Activated CD4-positive, alpha-beta T cell treated with anti-CD3 and anti-CD28 coated beads, Interleukin-2, amount 10 ng/mL, durations not matched to agents 7 days and 5 days (primary cell): Measurements from ENCODE around the gene SLK. TPM values are rescaled to one million over a fixed set of nuclear protein-coding genes. Genes with fewer than 3 reads are reported as not detected.
A peak's percentile ranks its signal among the peaks of the same experiment; 100 is the strongest.

Experiments used
- CTCF ChIA-PET: fragments of 350-600 bp; sonication (Branson Sonifier 250); formaldehyde crosslinking; loops from one replicate; lab custom pipeline; 2021; ENCODE audit warnings: antibody characterized with exemption; lab: Charles Lee
- POLR2A ChIA-PET: fragments of 350-600 bp; sonication (Branson Sonifier 250); formaldehyde crosslinking; loops from one replicate; lab custom pipeline; 2021; ENCODE audit warnings: antibody characterized with exemption; lab: Charles Lee
- DNase-seq: peaks from one replicate; pipeline ENCODE4 v3.0.0-alpha.2; 2020
- H3K27ac Mint-ChIP-seq: one replicate; pipeline ENCODE4 v1.8.0; 2021; ENCODE audit warnings: mild to moderate bottlenecking, moderate library complexity, mixed read lengths
- H3K27me3 Mint-ChIP-seq: one replicate; pipeline ENCODE4 v1.8.0; 2021; ENCODE audit warnings: mixed read lengths
- H3K36me3 Mint-ChIP-seq: one replicate; pipeline ENCODE4 v1.8.0; 2021; ENCODE audit warnings: low read depth, mixed read lengths
- H3K4me1 Mint-ChIP-seq: one replicate; pipeline ENCODE4 v1.8.0; 2021; ENCODE audit warnings: mixed read lengths
- H3K4me3 Mint-ChIP-seq: one replicate; pipeline ENCODE4 v1.8.0; 2021; ENCODE audit warnings: mild to moderate bottlenecking, moderate library complexity, mixed read lengths
- H3K9me3 Mint-ChIP-seq: one replicate; pipeline ENCODE4 v1.8.0; 2021; ENCODE audit warnings: mixed read lengths
- total RNA-seq, 2 experiments: library from RNA; stranded (reverse); gene quantifications; one replicate each; pipeline ENCODE4 v1.2.3, GENCODE V29; 2021

SLK gene
- total RNA-seq, 2 experiments from 2014 or later, result 31.5 to 32.4 TPM

DNA sequence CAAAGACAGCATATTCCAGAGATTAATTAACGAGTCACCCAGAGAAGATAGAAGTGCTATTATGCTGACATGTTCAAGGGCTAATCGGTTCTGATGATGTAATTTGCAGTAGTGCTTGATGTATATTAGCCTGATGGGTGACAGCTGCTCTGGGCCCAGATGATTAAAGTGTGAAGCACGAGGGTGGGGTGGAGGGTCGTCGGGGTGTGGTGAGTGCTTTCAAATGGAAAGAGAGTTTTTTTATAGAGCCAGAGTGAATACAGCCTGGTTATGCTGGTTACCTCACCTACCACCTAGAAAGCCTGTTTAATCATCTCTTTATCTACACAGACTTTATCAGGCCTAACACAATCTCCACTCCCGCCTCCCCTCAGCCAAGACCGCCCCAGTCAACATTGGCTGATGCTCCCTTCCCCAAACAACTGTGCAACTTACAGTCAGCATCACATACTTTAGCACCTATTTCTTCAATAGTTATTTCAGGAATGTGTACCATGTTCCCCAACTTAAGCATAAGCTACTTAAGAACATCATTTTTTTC, 37.5 kb upstream of the SLK start:
- H3K27me3 Mint-ChIP-seq, result peaks cover 2% of the 10 kb centered on the region
- DNase-seq, result no peak
- H3K36me3 Mint-ChIP-seq, result no peaks in the 10 kb centered on the region
- H3K4me3 Mint-ChIP-seq, result no peak overlapping the region
- no peaks in the 10 kb centered on the region for H3K9me3 Mint-ChIP-seq
- CTCF ChIA-PET, result interaction anchor here (1.2 to 1.5 kb wide), 2 partner anchors 10 to 13 kb away, joined by 3 to 5 read pairs; no protein-coding TSS in a partner anchor
- H3K4me1 Mint-ChIP-seq, result no peaks in the 10 kb centered on the region
- no peak overlapping the region for H3K27ac Mint-ChIP-seq
- POLR2A ChIA-PET, result no interaction called here

DNA sequence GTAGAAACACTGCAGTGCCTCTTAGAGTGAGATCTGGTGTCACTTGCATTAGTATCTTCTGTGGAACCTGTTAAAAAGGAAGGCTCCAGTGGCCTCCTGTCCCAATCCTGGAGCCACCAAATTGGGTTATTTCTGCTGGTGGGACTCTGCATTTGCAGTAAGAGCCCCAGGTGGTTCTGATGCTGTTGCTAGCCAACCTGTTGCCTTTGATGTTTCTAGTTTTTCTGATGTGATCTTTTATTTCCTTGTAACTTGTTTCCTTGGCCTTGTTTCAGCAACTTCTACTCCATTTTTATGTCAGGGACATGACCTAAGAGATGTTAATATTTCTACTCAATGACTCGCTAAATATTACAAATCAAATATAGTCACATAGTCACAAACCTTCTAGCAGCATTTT, 36.5 kb upstream of the SLK start:
- no peak overlapping the region for H3K27ac Mint-ChIP-seq
- H3K36me3 Mint-ChIP-seq, result no peaks in the 10 kb centered on the region
- ChIA-PET POLR2A (no interaction called here), CTCF (no interaction called here)
- no peak for DNase-seq
- no peaks in the 10 kb centered on the region for H3K9me3 Mint-ChIP-seq
- no peak overlapping the region for H3K4me3 Mint-ChIP-seq
- H3K4me1 Mint-ChIP-seq, result no peaks in the 10 kb centered on the region
- H3K27me3 Mint-ChIP-seq, result peaks cover 2% of the 10 kb centered on the region

DNA sequence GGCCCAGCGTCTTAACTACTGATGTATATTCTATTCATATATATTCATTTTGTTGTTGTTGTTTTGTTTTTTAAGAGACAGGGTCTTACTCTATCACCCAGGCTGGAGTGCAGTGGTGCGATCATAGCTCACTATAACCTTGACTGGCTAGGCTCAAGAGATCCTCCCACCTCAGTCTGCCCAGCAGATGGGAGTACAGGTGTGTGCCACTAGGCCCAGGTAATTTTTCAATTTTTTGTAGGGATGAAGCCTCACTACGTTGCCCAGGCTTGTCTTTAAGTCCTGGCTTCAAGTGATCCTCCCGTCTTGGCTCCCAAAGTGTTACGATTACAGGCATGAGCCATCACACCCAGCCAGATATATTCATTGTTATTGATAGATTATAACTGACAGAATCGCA, 36.1 kb upstream of the SLK start:
- Mint-ChIP-seq H3K4me3 (no peak overlapping the region), H3K9me3 (no peaks in the 10 kb centered on the region), H3K4me1 (no peaks in the 10 kb centered on the region), H3K27ac (no peak overlapping the region), H3K27me3 (peaks cover 2% of the 10 kb centered on the region), H3K36me3 (no peaks in the 10 kb centered on the region)
- ChIA-PET POLR2A (no interaction called here), CTCF (no interaction called here)
- no peak for DNase-seq

DNA sequence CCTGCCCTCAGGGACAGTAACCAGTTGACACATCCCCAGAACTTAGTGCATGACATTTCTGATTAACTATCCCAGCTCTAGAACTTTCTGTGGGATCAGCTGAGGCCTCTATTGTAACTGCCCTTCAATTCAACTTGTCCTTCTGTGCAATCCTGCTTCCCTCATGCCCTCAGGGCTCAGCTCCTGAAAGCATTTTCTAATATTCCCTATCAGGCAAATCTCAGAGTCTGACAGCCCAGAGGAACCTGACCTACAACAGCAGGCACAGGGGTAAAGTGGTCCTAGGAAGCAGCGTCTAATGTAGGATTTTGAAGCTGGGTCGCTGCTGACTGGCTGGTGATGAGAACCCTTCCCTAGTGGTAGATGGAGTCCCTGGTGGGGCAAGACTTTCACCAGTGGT, 35.3 kb upstream of the SLK start:
- Mint-ChIP-seq H3K9me3 (no peaks in the 10 kb centered on the region), H3K4me3 (no peak overlapping the region), H3K36me3 (no peaks in the 10 kb centered on the region), H3K4me1 (no peaks in the 10 kb centered on the region), H3K27ac (no peak overlapping the region), H3K27me3 (peaks cover 2% of the 10 kb centered on the region)
- POLR2A ChIA-PET, result no interaction called here
- DNase-seq, result no peak
- CTCF ChIA-PET, result interaction anchor here (0.5 to 1.4 kb wide), 3 partner anchors 10 to 429 kb away, joined by 3 to 5 read pairs (median 3); no protein-coding TSS in a partner anchor

DNA sequence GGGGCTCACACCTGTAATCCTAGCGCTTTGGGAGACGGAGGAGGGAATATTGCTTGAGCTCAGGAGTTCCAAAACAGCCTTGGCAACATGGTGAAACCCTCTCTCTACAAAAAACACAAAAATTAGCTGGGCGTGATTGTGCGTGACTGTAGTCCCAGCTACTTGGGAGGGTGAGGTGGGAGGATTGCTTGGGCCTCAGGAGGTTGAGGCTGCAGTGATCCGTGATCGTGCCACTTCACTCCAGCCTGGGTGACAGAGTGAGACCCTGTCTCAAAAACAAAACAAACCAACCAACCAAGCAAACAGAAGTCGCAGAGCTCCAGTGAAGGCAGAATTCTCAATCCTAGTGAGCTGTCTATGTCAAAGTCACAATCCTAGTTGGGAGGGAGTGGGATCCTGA, 34.7 kb upstream of the SLK start:
- ChIA-PET POLR2A (no interaction called here), CTCF (interaction anchor here (1.0 to 1.5 kb wide), 4 partner anchors 10 to 360 kb away, joined by 3 to 5 read pairs (median 4); no protein-coding TSS in a partner anchor)
- H3K36me3 Mint-ChIP-seq, result no peaks in the 10 kb centered on the region
- no peak overlapping the region for H3K27ac Mint-ChIP-seq
- H3K27me3 Mint-ChIP-seq, result peaks cover 2% of the 10 kb centered on the region
- no peak overlapping the region for H3K4me3 Mint-ChIP-seq
- no peaks in the 10 kb centered on the region for H3K9me3 Mint-ChIP-seq
- H3K4me1 Mint-ChIP-seq, result no peaks in the 10 kb centered on the region
- no peak for DNase-seq

DNA sequence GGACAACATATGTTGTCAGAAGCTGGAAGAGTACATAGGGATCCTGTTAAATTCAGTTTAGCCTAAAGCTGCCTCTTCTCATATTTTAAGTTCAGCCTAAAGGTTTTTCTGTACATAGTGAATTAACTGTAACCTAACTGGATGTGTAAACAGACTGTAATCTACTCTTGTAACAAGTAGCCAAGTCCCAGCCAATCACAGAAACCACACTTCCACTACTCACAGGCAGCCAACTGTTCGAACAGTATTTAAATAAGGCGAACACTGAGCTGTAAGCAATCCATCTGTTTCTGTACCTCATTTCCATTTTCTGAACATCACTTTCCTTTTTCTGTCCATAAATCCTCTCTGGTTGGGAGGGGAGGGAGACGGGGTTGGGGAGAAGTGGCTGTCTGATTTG, 34.0 kb upstream of the SLK start:
- Mint-ChIP-seq H3K4me1 (no peaks in the 10 kb centered on the region), H3K36me3 (no peaks in the 10 kb centered on the region), H3K27ac (no peak overlapping the region), H3K4me3 (no peak overlapping the region), H3K9me3 (no peaks in the 10 kb centered on the region), H3K27me3 (peaks cover 2% of the 10 kb centered on the region)
- ChIA-PET CTCF (interaction anchor here (1.0 to 1.5 kb wide), 2 partner anchors 14 to 359 kb away, joined by 3 to 4 read pairs; no protein-coding TSS in a partner anchor), POLR2A (no interaction called here)
- no peak for DNase-seq

DNA sequence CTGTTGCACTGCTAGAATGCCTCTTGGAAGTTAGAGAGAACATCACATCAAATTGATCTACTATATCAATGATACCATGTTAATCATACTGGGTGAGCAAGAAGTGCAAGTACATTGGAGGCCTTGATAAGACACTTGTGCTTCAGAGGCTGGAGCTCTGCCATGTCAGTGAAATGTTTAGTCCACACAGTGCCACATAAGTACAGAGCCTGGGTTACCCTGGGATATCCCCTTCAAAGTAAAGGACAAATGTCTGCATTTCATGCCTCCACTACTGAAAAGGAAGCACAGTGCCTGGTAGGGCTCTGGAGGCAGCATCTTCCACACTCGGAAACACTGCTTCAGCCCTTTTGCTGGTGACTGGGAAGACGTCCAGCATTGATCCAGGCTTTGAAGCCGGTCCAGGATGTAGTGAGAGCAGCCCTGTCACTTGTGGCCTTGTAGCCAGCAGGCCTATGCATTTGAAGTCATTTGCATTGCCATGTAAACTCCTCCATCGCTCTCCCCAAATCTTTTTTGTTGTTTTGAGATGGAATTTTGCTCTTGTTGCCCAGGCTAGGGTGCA, 33.3 kb upstream of the SLK start:
- DNase-seq, result no peak
- no peaks in the 10 kb centered on the region for H3K36me3 Mint-ChIP-seq
- CTCF ChIA-PET, result interaction anchor here (1.5 kb wide), 1 partner anchor 13 kb away, joined by 3 read pairs; no protein-coding TSS in a partner anchor
- no peaks in the 10 kb centered on the region for H3K4me1 Mint-ChIP-seq
- POLR2A ChIA-PET, result no interaction called here
- H3K27me3 Mint-ChIP-seq, result peaks cover 2% of the 10 kb centered on the region
- H3K4me3 Mint-ChIP-seq, result no peak overlapping the region
- H3K27ac Mint-ChIP-seq, result no peak overlapping the region
- H3K9me3 Mint-ChIP-seq, result no peaks in the 10 kb centered on the region

DNA sequence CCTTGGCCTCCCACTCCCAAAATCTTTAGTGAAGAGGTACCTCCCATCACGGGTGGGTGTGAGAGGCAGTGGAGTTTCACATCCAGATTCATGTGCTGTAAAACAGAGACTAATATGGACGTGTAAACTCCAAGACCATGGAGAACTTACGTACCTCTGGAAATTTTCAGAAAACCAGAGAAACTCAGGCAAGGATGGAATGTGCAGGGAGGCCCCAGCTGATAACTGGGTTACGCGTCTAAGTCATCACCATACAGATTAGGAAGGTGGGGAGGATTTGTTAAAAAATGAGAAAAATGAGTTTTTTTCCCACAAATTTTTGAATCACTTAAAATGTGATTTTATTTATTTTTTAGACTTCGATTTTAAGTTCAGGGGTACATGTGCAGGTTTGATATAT, 32.6 kb upstream of the SLK start:
- Mint-ChIP-seq H3K9me3 (no peaks in the 10 kb centered on the region), H3K27ac (no peak overlapping the region), H3K4me3 (no peak overlapping the region), H3K36me3 (no peaks in the 10 kb centered on the region), H3K4me1 (no peaks in the 10 kb centered on the region), H3K27me3 (peaks cover 2% of the 10 kb centered on the region)
- DNase-seq, result no peak
- ChIA-PET CTCF (interaction anchor here (1.4 kb wide), 1 partner anchor 9 kb away, joined by 4 read pairs; no protein-coding TSS in a partner anchor), POLR2A (no interaction called here)

DNA sequence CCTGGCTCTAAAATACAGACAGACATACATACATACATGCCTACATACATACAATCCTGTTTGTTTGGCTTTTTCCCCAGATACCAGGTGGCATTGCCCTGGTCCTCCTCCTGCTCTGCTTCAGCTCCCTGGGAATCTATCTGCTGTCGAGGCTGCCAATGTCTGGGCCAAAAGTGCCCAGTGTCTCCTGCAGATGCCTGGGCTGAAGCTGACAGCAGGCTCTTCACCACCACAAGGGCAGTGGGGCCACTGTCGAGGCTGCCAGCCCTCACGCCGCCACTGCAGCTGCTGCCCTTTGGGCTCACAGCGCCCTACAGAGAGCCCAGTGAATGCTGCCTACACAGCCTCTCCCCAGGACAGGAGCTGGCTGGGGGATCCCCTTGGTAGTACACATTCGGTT, 30.9 kb upstream of the SLK start:
- DNase-seq, result no peak
- POLR2A ChIA-PET, result no interaction called here
- Mint-ChIP-seq H3K4me3 (no peak overlapping the region), H3K27ac (no peak overlapping the region), H3K9me3 (no peaks in the 10 kb centered on the region), H3K27me3 (peaks cover 2% of the 10 kb centered on the region), H3K36me3 (no peaks in the 10 kb centered on the region), H3K4me1 (no peaks in the 10 kb centered on the region)
- CTCF ChIA-PET, result interaction anchor here (0.8 to 1.0 kb wide), 2 partner anchors 17 to 88 kb away, joined by 3 read pairs; no protein-coding TSS in a partner anchor

DNA sequence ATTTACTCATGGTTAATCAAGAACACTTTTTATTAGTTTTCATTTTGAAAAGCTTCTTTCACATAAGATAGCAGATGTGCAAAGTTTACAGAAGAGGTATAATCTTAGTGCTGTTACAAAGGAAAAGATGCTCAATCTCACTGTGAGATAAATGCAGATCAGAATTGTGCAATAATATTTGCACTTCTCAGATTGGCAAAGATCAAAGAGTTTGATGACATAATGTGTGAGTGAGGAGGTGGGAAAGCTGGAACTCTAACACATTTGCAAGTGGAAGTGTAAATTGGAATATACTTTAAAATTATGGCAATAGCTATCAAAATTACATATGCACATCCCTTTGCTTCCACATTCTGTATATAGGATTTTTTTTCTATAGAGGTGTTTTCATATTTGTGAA, 27.4 kb upstream of the SLK start:
- Mint-ChIP-seq H3K4me3 (no peak overlapping the region), H3K27me3 (peaks cover 4% of the 10 kb centered on the region), H3K4me1 (no peaks in the 10 kb centered on the region), H3K27ac (no peak overlapping the region), H3K9me3 (no peaks in the 10 kb centered on the region), H3K36me3 (no peaks in the 10 kb centered on the region)
- CTCF ChIA-PET, result no interaction called here
- DNase-seq, result no peak
- POLR2A ChIA-PET, result no interaction called here

DNA sequence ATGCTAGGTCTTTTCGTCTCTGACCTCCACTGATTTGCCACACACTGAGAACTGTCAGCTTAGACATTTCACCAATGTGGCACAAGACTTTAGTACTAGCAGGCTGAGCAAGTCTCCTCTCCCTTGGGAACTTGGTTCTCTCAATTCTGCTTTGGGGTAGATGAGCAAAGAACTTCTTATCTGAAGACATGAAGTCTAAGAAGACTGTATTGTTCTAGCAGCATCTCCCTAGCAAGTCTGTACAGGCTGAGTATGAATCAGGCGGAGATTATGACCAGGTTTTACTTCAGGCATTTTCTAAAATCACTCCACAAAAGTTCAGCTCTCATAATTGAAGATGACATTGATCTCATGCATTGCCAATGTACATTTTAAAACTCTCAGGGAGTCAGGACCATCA, 25.1 kb upstream of the SLK start:
- no peak overlapping the region for H3K4me3 Mint-ChIP-seq

DNA sequence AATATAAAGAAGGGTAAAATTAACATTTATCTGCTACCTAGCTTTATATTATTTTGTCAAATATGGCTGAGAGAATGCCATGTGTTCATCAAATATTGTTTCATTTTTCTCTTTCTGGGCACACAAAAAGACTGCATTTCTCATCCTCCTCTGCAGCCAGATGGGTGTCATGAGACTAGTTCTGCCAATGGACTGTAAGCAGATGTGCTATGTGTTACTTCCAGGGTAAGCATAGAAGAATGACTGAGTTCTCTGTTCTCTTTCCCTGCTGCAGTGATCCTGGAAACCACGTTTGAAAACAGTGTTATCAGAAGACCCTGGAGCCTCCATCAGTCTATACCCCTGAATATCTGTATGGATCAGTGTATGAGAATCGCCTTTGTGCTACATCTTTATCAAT, 24.1 kb upstream of the SLK start:
- POLR2A ChIA-PET, result no interaction called here
- peaks cover 4% of the 10 kb centered on the region for H3K27me3 Mint-ChIP-seq
- H3K9me3 Mint-ChIP-seq, result no peaks in the 10 kb centered on the region
- DNase-seq, result no peak
- no peaks in the 10 kb centered on the region for H3K36me3 Mint-ChIP-seq
- H3K4me1 Mint-ChIP-seq, result peaks cover 9% of the 10 kb centered on the region
- CTCF ChIA-PET, result interaction anchor here (1.8 kb wide), 1 partner anchor 14 kb away, joined by 5 read pairs; no protein-coding TSS in a partner anchor
- H3K4me3 Mint-ChIP-seq, result no peak overlapping the region
- H3K27ac Mint-ChIP-seq, result no peak overlapping the region

More for the DNA sequence above, 25.1 kb upstream of the SLK start:
- H3K4me1 Mint-ChIP-seq, result peaks cover under 1% of the 10 kb centered on the region
- H3K27me3 Mint-ChIP-seq, result peaks cover 4% of the 10 kb centered on the region
- H3K9me3 Mint-ChIP-seq, result no peaks in the 10 kb centered on the region
- DNase-seq, result no peak
- POLR2A ChIA-PET, result interaction anchor here (0.7 kb wide), 1 partner anchor 262 kb away, joined by 3 read pairs; no protein-coding TSS in a partner anchor
- CTCF ChIA-PET, result interaction anchor here (1.8 kb wide), 1 partner anchor 13 kb away, joined by 5 read pairs; no protein-coding TSS in a partner anchor
- no peaks in the 10 kb centered on the region for H3K36me3 Mint-ChIP-seq
- no peak overlapping the region for H3K27ac Mint-ChIP-seq

DNA sequence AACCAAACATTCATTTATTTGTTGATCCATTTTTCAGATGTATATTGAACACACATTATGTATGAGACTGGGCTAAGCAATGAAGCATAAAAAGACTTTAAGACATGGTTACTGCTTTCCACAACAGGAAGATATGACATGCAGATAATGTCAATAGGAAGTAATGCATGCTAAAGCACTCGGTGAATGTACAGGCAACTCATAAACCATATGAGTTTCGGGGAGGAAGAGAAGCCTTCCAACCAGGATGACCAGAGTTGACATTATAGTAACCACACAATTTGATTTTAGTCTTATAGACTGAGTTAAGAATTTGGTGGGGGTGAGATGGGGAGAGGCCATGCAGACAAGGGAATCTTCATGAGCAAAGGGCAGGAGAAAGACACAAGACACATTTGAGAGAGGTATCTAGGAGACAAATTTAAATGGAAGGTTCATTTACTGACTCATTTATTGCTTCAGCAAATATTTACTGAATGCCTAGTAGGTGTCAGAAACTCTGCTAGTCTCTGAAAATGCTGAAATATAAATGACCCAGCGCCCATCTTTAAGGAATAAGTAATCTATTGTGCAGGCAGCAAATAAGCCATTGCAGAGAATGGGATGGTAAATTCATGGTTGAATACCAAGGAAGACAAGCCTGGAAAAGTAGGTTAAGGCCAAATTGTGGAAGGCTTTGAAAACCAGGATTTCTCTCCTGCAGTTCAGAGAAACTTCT, 19.0 kb upstream of the SLK start:
- Mint-ChIP-seq H3K27ac (peak overlapping the region; percentile 3), H3K9me3 (no peaks in the 10 kb centered on the region), H3K27me3 (peaks cover 4% of the 10 kb centered on the region), H3K4me1 (peaks cover 11% of the 10 kb centered on the region), H3K36me3 (no peaks in the 10 kb centered on the region), H3K4me3 (no peak overlapping the region)
- DNase-seq, result no peak
- ChIA-PET POLR2A (no interaction called here), CTCF (interaction anchor here (1.0 kb wide), 1 partner anchor 131 kb away, joined by 3 read pairs; no protein-coding TSS in a partner anchor)
